Measurements from ENCODE around the gene S100A12. TPM values are rescaled to one million over a fixed set of nuclear protein-coding genes. Genes with fewer than 3 reads are reported as not detected.

The S100A12 gene
- total and polyA plus RNA-seq, 3 donors from 2014 or later = not detected

- no peak for TF ChIP-seq CTCF (IDR thresholded peaks at IDR 0.05)
- no peak for TF ChIP-seq POLR2A (IDR thresholded peaks at IDR 0.05)
- intact Hi-C loops (cut with DNase I; ENCODE audit: low total_unique reads) = no loop called here
- H3K27ac ChIP-seq = no peak overlapping the region
- H3K27me3 ChIP-seq = no peaks in the 10 kb centered on the region
- H3K4me3 ChIP-seq = no peak overlapping the region
- H3K9me3 ChIP-seq = no peaks in the 10 kb centered on the region
- WGBS, 2 donors = 92 to 93% methylated on average over 7 to 11 of the region's 11 CpGs
- no peaks in the 10 kb centered on the region for H3K36me3 ChIP-seq (ENCODE audit: low read depth, missing control alignments)
- no peaks in the 10 kb centered on the region for H3K4me1 ChIP-seq
- no peak for DNase-seq
These were observed 14.6 kb downstream of the S100A12 start for GRCh38 chr1:153360592-153361479.

GRCh38 chr1:153360190-153360589 is 15.2 kb downstream of the S100A12 start:
- H3K27me3 ChIP-seq = no peaks in the 10 kb centered on the region
- no peaks in the 10 kb centered on the region for H3K4me1 ChIP-seq
- intact Hi-C loops (cut with DNase I; ENCODE audit: low total_unique reads) = no loop called here
- no peak for TF ChIP-seq CTCF (IDR thresholded peaks at IDR 0.05)
- no peak for TF ChIP-seq POLR2A (IDR thresholded peaks at IDR 0.05)
- 88 to 98% methylated on average over 2 of the region's 2 CpGs for WGBS, 2 donors
- H3K9me3 ChIP-seq = no peaks in the 10 kb centered on the region
- H3K36me3 ChIP-seq (ENCODE audit: low read depth, missing control alignments) = no peaks in the 10 kb centered on the region
- DNase-seq = no peak
- no peak overlapping the region for H3K4me3 ChIP-seq
- H3K27ac ChIP-seq = no peak overlapping the region

- 90 to 96% methylated on average over 5 to 6 of the region's 6 CpGs for WGBS, 2 donors
- intact Hi-C loops (cut with DNase I; ENCODE audit: low total_unique reads) = loop anchor here (10.0 kb wide), 1 partner anchor 136 kb away; no protein-coding TSS in a partner anchor
- Histone ChIP-seq H3K36me3 (ENCODE audit: low read depth, missing control alignments) (no peaks in the 10 kb centered on the region), H3K9me3 (no peaks in the 10 kb centered on the region), H3K4me3 (no peak overlapping the region), H3K4me1 (no peaks in the 10 kb centered on the region), H3K27me3 (no peaks in the 10 kb centered on the region), H3K27ac (no peak overlapping the region)
- DNase-seq = no peak
- TF ChIP-seq POLR2A (IDR thresholded peaks at IDR 0.05) = no peak
- no peak for TF ChIP-seq CTCF (IDR thresholded peaks at IDR 0.05)
These were observed 16.2 kb downstream of the S100A12 start for GRCh38 chr1:153359241-153359640.

- intact Hi-C loops (cut with DNase I; ENCODE audit: low total_unique reads) = loop anchor here (10.0 kb wide), 1 partner anchor 136 kb away; no protein-coding TSS in a partner anchor
- 94 to 95% methylated on average over 3 of the region's 3 CpGs for WGBS, 2 donors
- H3K36me3 ChIP-seq (ENCODE audit: low read depth, missing control alignments) = no peaks in the 10 kb centered on the region
- no peak overlapping the region for H3K27ac ChIP-seq
- no peak for TF ChIP-seq CTCF (IDR thresholded peaks at IDR 0.05)
- no peak for TF ChIP-seq POLR2A (IDR thresholded peaks at IDR 0.05)
- H3K9me3 ChIP-seq = no peaks in the 10 kb centered on the region
- no peak overlapping the region for H3K4me3 ChIP-seq
- no peaks in the 10 kb centered on the region for H3K27me3 ChIP-seq
- no peak for DNase-seq
- no peaks in the 10 kb centered on the region for H3K4me1 ChIP-seq
These were observed 16.8 kb downstream of the S100A12 start for GRCh38 chr1:153358691-153358975.
